Neutrophil (primary cell): ENCODE results near the gene CD63.

ENCODE experiments used
- H3K27ac ChIP-seq: fragments of 200-600 bp; sonication (generic); 2 replicates; pipeline ENCODE4 v1.5.1; 2016; ENCODE audit warnings: mild to moderate bottlenecking, moderate library complexity
- H3K27me3 ChIP-seq: fragments of 200-600 bp; sonication (generic); 2 replicates; pipeline ENCODE4 v1.6.0; 2016; ENCODE audit warnings: mild to moderate bottlenecking
- H3K36me3 ChIP-seq: fragments of 200-600 bp; sonication (generic); 2 replicates; pipeline ENCODE4 v1.5.1; 2017
- H3K4me1 ChIP-seq, 2 experiments: fragments of 200-600 bp in 1 of 2; sonication (generic) in 1 of 2; 1 replicate in 1 of 2; 2 replicates in 1 of 2; pipeline versions ENCODE4 v1.5.1 to v1.6.1; 2013 to 2016; ENCODE audit warnings: low read depth in 1 of 2, low read length in 1 of 2, mild to moderate bottlenecking in 1 of 2, moderate library complexity in 1 of 2; ENCODE audit not compliant: control insufficient read depth in 1 of 2, insufficient read depth in 1 of 2
- H3K4me3 ChIP-seq, 2 experiments: fragments of 200-600 bp in 1 of 2; sonication (generic) in 1 of 2; 1 replicate in 1 of 2; 2 replicates in 1 of 2; pipeline ENCODE4 v1.5.1; 2013 to 2016; ENCODE audit warnings: low read depth in 1 of 2, low read length in 1 of 2, mild to moderate bottlenecking in 1 of 2, moderate library complexity in 1 of 2
- H3K9me3 ChIP-seq: fragments of 200-600 bp; sonication (generic); 2 replicates; pipeline ENCODE4 v1.5.1; 2016
- TF ChIP-seq, protein P1 (sequence below): fragments of 200-600 bp; sonication (generic); IDR thresholded peaks from 2 replicates; pipeline ENCODE4 v1.5.1; 2016; ENCODE audit warnings: antibody characterized with exemption

CD63 gene

DNA sequence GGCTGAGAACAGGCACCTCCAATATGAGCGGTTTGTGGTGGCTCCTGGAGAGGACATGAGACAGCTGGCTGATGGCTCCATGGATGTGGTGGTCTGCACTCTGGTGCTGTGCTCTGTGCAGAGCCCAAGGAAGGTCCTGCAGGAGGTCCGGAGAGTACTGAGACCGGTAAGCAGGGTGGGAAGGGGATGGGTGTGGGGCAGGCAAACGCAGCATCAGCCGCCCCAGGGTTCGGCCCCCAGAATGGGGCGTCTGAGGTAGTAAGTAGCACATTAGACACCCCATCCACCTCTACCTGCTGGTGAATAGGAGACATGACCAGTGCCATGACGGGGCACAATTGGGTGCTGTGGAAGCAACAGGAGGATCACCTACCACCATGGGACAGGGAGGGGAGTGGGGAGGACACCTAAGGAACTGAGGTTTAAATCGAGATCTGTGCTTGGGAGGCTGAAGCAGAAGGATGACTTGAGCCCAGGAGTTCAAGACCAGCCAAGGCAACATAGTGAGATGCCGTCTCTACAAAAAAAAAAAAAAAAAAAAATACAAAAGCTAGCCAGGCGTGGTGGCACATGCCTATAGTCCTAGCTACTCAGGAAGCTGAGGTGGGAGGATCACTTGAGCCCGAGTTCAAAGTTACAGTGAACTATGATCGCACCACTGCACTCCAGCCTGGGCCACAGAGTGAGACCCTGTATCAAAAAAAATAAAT lies 46.6 kb downstream of the CD63 start:
- Histone ChIP-seq H3K4me3 (no peak overlapping the region), H3K9me3 (no peaks in the 10 kb centered on the region), H3K27ac (no peak overlapping the region), H3K4me1 (peaks cover 11 to 15% of the 10 kb centered on the region in 2 experiments), H3K27me3 (no peaks in the 10 kb centered on the region), H3K36me3 (no peaks in the 10 kb centered on the region)
- TF ChIP-seq, protein P1, sequence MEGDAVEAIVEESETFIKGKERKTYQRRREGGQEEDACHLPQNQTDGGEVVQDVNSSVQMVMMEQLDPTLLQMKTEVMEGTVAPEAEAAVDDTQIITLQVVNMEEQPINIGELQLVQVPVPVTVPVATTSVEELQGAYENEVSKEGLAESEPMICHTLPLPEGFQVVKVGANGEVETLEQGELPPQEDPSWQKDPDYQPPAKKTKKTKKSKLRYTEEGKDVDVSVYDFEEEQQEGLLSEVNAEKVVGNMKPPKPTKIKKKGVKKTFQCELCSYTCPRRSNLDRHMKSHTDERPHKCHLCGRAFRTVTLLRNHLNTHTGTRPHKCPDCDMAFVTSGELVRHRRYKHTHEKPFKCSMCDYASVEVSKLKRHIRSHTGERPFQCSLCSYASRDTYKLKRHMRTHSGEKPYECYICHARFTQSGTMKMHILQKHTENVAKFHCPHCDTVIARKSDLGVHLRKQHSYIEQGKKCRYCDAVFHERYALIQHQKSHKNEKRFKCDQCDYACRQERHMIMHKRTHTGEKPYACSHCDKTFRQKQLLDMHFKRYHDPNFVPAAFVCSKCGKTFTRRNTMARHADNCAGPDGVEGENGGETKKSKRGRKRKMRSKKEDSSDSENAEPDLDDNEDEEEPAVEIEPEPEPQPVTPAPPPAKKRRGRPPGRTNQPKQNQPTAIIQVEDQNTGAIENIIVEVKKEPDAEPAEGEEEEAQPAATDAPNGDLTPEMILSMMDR = no peak

DNA sequence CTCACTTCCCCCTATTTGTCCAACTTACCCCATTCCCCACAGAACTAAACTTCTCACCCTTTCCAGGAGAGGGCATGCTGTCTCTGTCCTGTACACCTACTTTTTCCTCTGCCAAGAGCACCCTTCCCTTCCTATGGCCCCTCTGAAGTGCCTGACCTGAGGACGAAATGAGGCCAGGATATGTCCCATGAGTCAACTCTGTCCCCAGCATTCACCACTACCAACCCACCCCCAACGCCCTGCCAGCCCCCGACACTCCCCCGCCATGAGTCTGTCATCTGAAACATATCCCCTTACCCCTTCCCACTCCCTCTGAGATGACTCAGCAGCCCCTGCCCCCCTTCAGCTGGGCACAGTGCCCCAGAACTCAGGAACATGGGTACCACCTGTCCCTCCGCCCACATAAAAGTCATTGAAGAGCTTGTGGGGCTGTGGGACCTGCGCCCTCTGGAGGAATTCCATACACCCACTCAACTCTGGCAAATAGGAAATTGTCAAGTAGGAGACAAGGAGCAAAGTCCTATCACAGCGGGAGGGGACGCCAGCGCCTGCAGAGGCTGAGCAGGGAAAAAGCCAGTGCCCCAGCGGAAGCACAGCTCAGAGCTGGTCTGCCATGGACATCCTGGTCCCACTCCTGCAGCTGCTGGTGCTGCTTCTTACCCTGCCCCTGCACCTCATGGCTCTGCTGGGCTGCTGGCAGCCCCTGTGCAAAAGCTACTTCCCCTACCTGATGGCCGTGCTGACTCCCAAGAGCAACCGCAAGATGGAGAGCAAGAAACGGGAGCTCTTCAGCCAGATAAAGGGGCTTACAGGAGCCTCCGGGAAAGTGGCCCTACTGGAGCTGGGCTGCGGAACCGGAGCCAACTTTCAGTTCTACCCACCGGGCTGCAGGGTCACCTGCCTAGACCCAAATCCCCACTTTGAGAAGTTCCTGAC lies 47.4 kb downstream of the CD63 start:
- Histone ChIP-seq H3K27ac (no peak overlapping the region), H3K4me1 (peaks cover 16 to 23% of the 10 kb centered on the region in 2 experiments), H3K36me3 (no peaks in the 10 kb centered on the region), H3K27me3 (no peaks in the 10 kb centered on the region), H3K9me3 (no peaks in the 10 kb centered on the region), H3K4me3 (no peak overlapping the region)
- TF ChIP-seq, protein P1 = no peak

DNA sequence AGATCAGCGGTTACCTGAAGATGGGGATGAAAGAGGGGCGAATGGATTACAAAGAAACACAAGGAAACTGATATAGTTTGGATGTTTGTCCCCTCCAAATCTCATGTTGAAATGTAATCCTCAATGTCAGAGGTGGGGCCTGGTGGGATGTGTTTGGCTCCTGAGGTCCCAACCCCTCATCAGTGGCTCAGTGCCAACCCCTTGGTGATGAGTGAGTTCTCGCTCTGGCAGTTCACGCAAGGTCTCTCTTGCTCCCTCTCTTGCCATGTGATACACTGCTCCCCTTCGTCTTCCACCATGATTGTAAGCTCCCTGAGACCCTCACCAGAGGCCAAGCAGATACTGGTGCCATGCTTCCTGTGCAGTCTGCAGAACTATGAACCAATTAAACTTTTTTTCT lies 49.1 kb downstream of the CD63 start:
- TF ChIP-seq, protein P1 = no peak
- H3K27ac ChIP-seq = no peak overlapping the region
- H3K9me3 ChIP-seq = no peaks in the 10 kb centered on the region
- no peaks in the 10 kb centered on the region for H3K36me3 ChIP-seq
- no peaks in the 10 kb centered on the region for H3K27me3 ChIP-seq
- H3K4me1 ChIP-seq = peaks cover 16 to 27% of the 10 kb centered on the region in 2 experiments
- H3K4me3 ChIP-seq = no peak overlapping the region

DNA sequence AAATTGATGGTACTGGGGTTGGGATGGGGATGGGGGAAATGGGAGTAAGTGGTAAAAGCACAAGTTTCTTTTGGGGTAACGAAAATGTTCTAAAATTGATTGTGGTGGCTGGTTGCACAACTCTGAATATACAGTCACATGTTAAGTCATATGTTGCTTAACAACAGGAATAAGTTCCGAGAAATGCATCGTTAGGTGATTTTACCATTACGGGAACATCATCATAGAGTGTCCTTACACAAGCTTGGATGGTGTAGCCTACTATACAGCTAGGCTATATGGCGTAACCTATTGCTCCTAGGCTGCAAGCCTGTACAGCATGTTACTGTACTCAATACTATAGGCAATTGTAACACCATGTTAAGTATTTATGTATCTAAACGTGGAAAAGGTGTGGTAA lies 52.1 kb downstream of the CD63 start:
- H3K27ac ChIP-seq = no peak overlapping the region
- TF ChIP-seq, protein P1 = no peak
- H3K4me1 ChIP-seq = peaks cover 15 to 23% of the 10 kb centered on the region in 2 experiments
- no peak overlapping the region for H3K4me3 ChIP-seq
- no peaks in the 10 kb centered on the region for H3K27me3 ChIP-seq
- no peaks in the 10 kb centered on the region for H3K36me3 ChIP-seq
- H3K9me3 ChIP-seq = no peaks in the 10 kb centered on the region

DNA sequence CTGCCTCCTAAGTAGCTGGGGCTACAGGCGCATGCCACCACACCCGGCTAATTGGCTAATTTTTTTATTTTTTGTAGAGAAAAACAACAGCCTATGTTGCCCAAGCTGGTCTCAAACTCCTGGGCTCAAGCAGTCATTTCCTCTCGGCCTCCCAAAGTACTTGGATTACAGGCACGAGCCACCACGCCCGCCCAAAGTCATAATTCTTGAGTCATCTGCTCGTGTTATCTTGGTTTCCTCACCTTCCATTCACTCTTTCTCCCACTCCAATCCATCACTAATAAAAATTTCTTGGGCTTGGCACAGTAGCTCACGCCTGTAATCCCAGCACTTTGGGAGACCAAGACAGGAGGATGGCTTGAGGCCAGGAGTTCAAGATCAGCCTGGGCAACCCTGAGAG lies 53.1 kb downstream of the CD63 start:
- peaks cover 5 to 14% of the 10 kb centered on the region in 2 experiments for H3K4me1 ChIP-seq

More for the DNA sequence above, 53.1 kb downstream of the CD63 start:
- no peak overlapping the region for H3K4me3 ChIP-seq
- TF ChIP-seq, protein P1 = no peak
- no peak overlapping the region for H3K27ac ChIP-seq
- no peaks in the 10 kb centered on the region for H3K9me3 ChIP-seq
- H3K27me3 ChIP-seq = no peaks in the 10 kb centered on the region
- no peaks in the 10 kb centered on the region for H3K36me3 ChIP-seq
